Caco-2 (cell line): Measurements from ENCODE around the gene HM13. TPM values are rescaled to one million over a fixed set of nuclear protein-coding genes. Genes with fewer than 3 reads are reported as not detected.

ENCODE experiments used
- BruUV-seq: library from RNA; stranded (reverse); fragments of 400-500 nt; replicated peaks from 2 replicates; lab custom pipeline; 2021; lab: Mats Ljungman, UMichigan
- CTCF ChIA-PET: fragments of 300-600 bp; sonication (Branson Sonifier 250); formaldehyde crosslinking; loops from one replicate; lab custom pipeline; 2022; ENCODE audit warnings: antibody characterized with exemption; lab: Charles Lee
- POLR2A ChIA-PET: fragments of 300-600 bp; sonication (Branson Sonifier 250); formaldehyde crosslinking; loops from one replicate; lab custom pipeline; 2022; ENCODE audit warnings: antibody characterized with exemption; lab: Charles Lee
- DNase-seq, 2 experiments: peaks; one replicate each; pipeline versions ENCODE4 v3.0.0 to v3.0.0-alpha.2; 2020 to 2022
- H3K27me3 ChIP-seq: replicated peaks from 2 replicates; pipeline ENCODE4 v1.6.0; 2011; ENCODE audit warnings: low read length; ENCODE audit not compliant: control insufficient read depth, insufficient read depth
- H3K36me3 ChIP-seq: 2 replicates; pipeline ENCODE4 v1.5.1; 2011; ENCODE audit warnings: low read length; ENCODE audit not compliant: control insufficient read depth, insufficient read depth
- H3K4me1 ChIP-seq: fragments of 250-450 bp; sonication (Bioruptor Pico); 2 replicates; pipeline ENCODE4 v1.5.1; 2020; ENCODE audit warnings: mild to moderate bottlenecking
- H3K4me3 ChIP-seq: 2 replicates; pipeline ENCODE4 v1.5.1; 2011; ENCODE audit warnings: low read depth, mild to moderate bottlenecking, control low read depth, low read length
- H3K9me3 ChIP-seq: fragments of 250-450 bp; sonication (Bioruptor Pico); 2 replicates; pipeline ENCODE4 v1.5.1; 2020; ENCODE audit warnings: mild to moderate bottlenecking, moderate library complexity
- H3K27ac Mint-ChIP-seq: one replicate; pipeline ENCODE4 v1.8.0; 2022; ENCODE audit warnings: mixed read lengths; ENCODE audit not compliant: unreplicated experiment
- H3K27me3 Mint-ChIP-seq: one replicate; pipeline ENCODE4 v1.8.0; 2022; ENCODE audit warnings: mixed read lengths; ENCODE audit not compliant: insufficient read depth, unreplicated experiment
- H3K36me3 Mint-ChIP-seq: one replicate; pipeline ENCODE4 v1.8.0; 2022; ENCODE audit warnings: mild to moderate bottlenecking, mixed read lengths; ENCODE audit not compliant: insufficient read depth, unreplicated experiment
- H3K4me1 Mint-ChIP-seq: one replicate; pipeline ENCODE4 v1.8.0; 2022; ENCODE audit warnings: low read depth, mixed read lengths; ENCODE audit not compliant: unreplicated experiment
- H3K4me3 Mint-ChIP-seq: one replicate; pipeline ENCODE4 v1.8.0; 2022; ENCODE audit warnings: mild to moderate bottlenecking, moderate library complexity, mixed read lengths; ENCODE audit not compliant: unreplicated experiment
- H3K9me3 Mint-ChIP-seq: one replicate; pipeline ENCODE4 v1.8.0; 2022; ENCODE audit warnings: mixed read lengths; ENCODE audit not compliant: unreplicated experiment
- intact Hi-C: fragments of 100-400 bp; cut with micrococcal nuclease; formaldehyde crosslinking; loops from one replicate; pipeline ENCODE4 v1.10.0; 2022; ENCODE audit not compliant: unreplicated experiment
- total RNA-seq: library from RNA; stranded (reverse); gene quantifications from 2 replicates; pipeline ENCODE4 v1.2.3, GENCODE V29; 2022
- TF ChIP-seq, protein P1 (sequence below), 2 experiments: fragments of 200-600 bp in 1 of 2; IDR thresholded peaks; 1 replicate in 1 of 2; 2 replicates in 1 of 2; pipeline versions ENCODE4 v1.5.1 to v1.8.0; 2011 to 2022; ENCODE audit warnings: antibody characterized with exemption in 1 of 2, control low read depth in 1 of 2, inconsistent platforms in 1 of 2, low read depth in 1 of 2, low read length in 1 of 2, mild to moderate bottlenecking in 1 of 2, moderate library complexity in 1 of 2; ENCODE audit not compliant: insufficient read depth in 1 of 2, severe bottlenecking in 1 of 2, unreplicated experiment in 1 of 2

Gene HM13
- total RNA-seq, 1 experiment from 2014 or later, result 443 TPM

GRCh38 chr20:31576751-31577150 is 62.5 kb downstream of the HM13 start:
- intact Hi-C loops, result no loop called here
- H3K4me1 Mint-ChIP-seq, result peaks cover 34% of the 10 kb centered on the region
- H3K27ac Mint-ChIP-seq, result peak overlapping the region; percentile 7
- ChIA-PET CTCF (interaction anchor here (1.1 to 28.6 kb wide), 3 partner anchors 9 to 57 kb away, joined by 3 to 1708 read pairs (median 9); partner anchors contain the start of gene ID1), POLR2A (interaction anchor here (0.6 kb wide), 1 partner anchor 10 kb away, joined by 3 read pairs; no protein-coding TSS in a partner anchor)
- no TSS peak for BruUV-seq
- H3K9me3 Mint-ChIP-seq, result no peaks in the 10 kb centered on the region
- no peaks in the 10 kb centered on the region for H3K9me3 ChIP-seq
- no peak overlapping the region for H3K4me3 Mint-ChIP-seq
- H3K36me3 ChIP-seq, result no peaks in the 10 kb centered on the region
- TF ChIP-seq, protein P1, sequence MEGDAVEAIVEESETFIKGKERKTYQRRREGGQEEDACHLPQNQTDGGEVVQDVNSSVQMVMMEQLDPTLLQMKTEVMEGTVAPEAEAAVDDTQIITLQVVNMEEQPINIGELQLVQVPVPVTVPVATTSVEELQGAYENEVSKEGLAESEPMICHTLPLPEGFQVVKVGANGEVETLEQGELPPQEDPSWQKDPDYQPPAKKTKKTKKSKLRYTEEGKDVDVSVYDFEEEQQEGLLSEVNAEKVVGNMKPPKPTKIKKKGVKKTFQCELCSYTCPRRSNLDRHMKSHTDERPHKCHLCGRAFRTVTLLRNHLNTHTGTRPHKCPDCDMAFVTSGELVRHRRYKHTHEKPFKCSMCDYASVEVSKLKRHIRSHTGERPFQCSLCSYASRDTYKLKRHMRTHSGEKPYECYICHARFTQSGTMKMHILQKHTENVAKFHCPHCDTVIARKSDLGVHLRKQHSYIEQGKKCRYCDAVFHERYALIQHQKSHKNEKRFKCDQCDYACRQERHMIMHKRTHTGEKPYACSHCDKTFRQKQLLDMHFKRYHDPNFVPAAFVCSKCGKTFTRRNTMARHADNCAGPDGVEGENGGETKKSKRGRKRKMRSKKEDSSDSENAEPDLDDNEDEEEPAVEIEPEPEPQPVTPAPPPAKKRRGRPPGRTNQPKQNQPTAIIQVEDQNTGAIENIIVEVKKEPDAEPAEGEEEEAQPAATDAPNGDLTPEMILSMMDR (IDR thresholded peaks at IDR 0.05; ENCODE audit: insufficient read depth in 1 of 2, low read depth in 1 of 2, low read length in 1 of 2, severe bottlenecking in 1 of 2, unreplicated experiment in 1 of 2), result no peak
- peaks cover 19% of the 10 kb centered on the region for H3K4me1 ChIP-seq
- peaks cover 61% of the 10 kb centered on the region for H3K36me3 Mint-ChIP-seq
- no peaks in the 10 kb centered on the region for H3K27me3 Mint-ChIP-seq
- H3K4me3 ChIP-seq, result no peak overlapping the region
- DNase-seq, result no peak
- H3K27me3 ChIP-seq, result no peaks in the 10 kb centered on the region

GRCh38 chr20:31577194-31577593 is 63.0 kb downstream of the HM13 start:
- H3K36me3 Mint-ChIP-seq, result peaks cover 56% of the 10 kb centered on the region
- no peak for DNase-seq
- H3K9me3 Mint-ChIP-seq, result no peaks in the 10 kb centered on the region
- no peak overlapping the region for H3K4me3 Mint-ChIP-seq
- ChIA-PET CTCF (interaction anchor here (1.1 to 28.6 kb wide), 3 partner anchors 9 to 57 kb away, joined by 3 to 1708 read pairs (median 9); partner anchors contain the start of gene ID1), POLR2A (interaction anchor here (0.5 to 1.8 kb wide), 3 partner anchors 15 to 28 kb away, joined by 3 to 12 read pairs (median 9); partner anchors contain the start of gene ID1)
- BruUV-seq, result no TSS peak
- intact Hi-C loops, result no loop called here
- Histone ChIP-seq H3K27me3 (no peaks in the 10 kb centered on the region), H3K4me3 (no peak overlapping the region), H3K9me3 (no peaks in the 10 kb centered on the region), H3K4me1 (peaks cover 15% of the 10 kb centered on the region), H3K36me3 (no peaks in the 10 kb centered on the region)
- TF ChIP-seq, protein P1 (IDR thresholded peaks at IDR 0.05; ENCODE audit: insufficient read depth in 1 of 2, low read depth in 1 of 2, low read length in 1 of 2, severe bottlenecking in 1 of 2, unreplicated experiment in 1 of 2), result no peak
- peak overlapping the region; percentile 33 for H3K27ac Mint-ChIP-seq
- H3K27me3 Mint-ChIP-seq, result no peaks in the 10 kb centered on the region
- H3K4me1 Mint-ChIP-seq, result peaks cover 29% of the 10 kb centered on the region

- H3K36me3 ChIP-seq, result no peaks in the 10 kb centered on the region
- BruUV-seq, result no TSS peak
- ChIA-PET CTCF (interaction anchor here (0.6 to 28.6 kb wide), 4 partner anchors 10 to 64 kb away, joined by 7 to 1708 read pairs (median 9); partner anchors contain the start of genes HM13 and ID1), POLR2A (interaction anchor here (0.6 to 1.8 kb wide), 8 partner anchors 9 to 321 kb away, joined by 4 to 17 read pairs (median 8); partner anchors contain the start of gene ID1)
- Mint-ChIP-seq H3K4me1 (peaks cover 22% of the 10 kb centered on the region), H3K27me3 (no peaks in the 10 kb centered on the region), H3K4me3 (no peak overlapping the region), H3K36me3 (peaks cover 42% of the 10 kb centered on the region), H3K27ac (peak overlapping the region; percentile 13), H3K9me3 (no peaks in the 10 kb centered on the region)
- H3K4me3 ChIP-seq, result no peak overlapping the region
- peaks cover 11% of the 10 kb centered on the region for H3K4me1 ChIP-seq
- no peaks in the 10 kb centered on the region for H3K27me3 ChIP-seq
- intact Hi-C loops, result no loop called here
- TF ChIP-seq, protein P1 (IDR thresholded peaks at IDR 0.05; ENCODE audit: insufficient read depth in 1 of 2, low read depth in 1 of 2, low read length in 1 of 2, severe bottlenecking in 1 of 2, unreplicated experiment in 1 of 2), result no peak
- DNase-seq, result no peak
- H3K9me3 ChIP-seq, result no peaks in the 10 kb centered on the region
Measured at GRCh38 chr20:31578448-31579138, 64.4 kb downstream of the HM13 start.
